Right atrium auricular region (tissue), 2 donors: Measurements from ENCODE around the gene RASGEF1C. TPM values are rescaled to one million over a fixed set of nuclear protein-coding genes. Genes with fewer than 3 reads are reported as not detected.

Experiments
- DNase-seq: peaks from one replicate; pipeline ENCODE4 v3.0.0-alpha.2; 2019; ENCODE audit warnings: low spot score
- H3K27ac ChIP-seq, 2 donors: fragments of 200-600 bp; sonication (generic); 1 replicate in 1 of 2; 2 replicates in 1 of 2; pipeline ENCODE4 v1.5.1; 2016 to 2019
- H3K27me3 ChIP-seq, 2 donors: fragments of 200-600 bp; sonication (generic); one replicate each; pipeline versions ENCODE4 v1.5.1 to v1.6.0; 2017 to 2019
- H3K36me3 ChIP-seq: fragments of 200-600 bp; sonication (generic); one replicate; pipeline ENCODE4 v1.5.1; 2016
- H3K4me1 ChIP-seq, 2 donors: fragments of 200-600 bp; sonication (generic); one replicate each; pipeline versions ENCODE4 v1.5.1 to v1.6.0; 2017 to 2019
- H3K4me3 ChIP-seq, 2 donors: fragments of 200-600 bp; sonication (generic); 1 replicate in 1 of 2; 2 replicates in 1 of 2; pipeline ENCODE4 v1.5.1; 2017 to 2019; ENCODE audit warnings: mild to moderate bottlenecking in 1 of 2, moderate library complexity in 1 of 2
- H3K9me3 ChIP-seq, 2 donors: fragments of 200-600 bp; sonication (generic); one replicate each; pipeline ENCODE4 v1.5.1; 2019
- CTCF ChIP-seq, 2 donors: fragments of 200-600 bp; sonication (generic); IDR thresholded peaks; one replicate each; pipeline ENCODE4 v1.5.1; 2019; ENCODE audit warnings: antibody characterized with exemption in 2 of 2
- total RNA-seq, 2 donors: library from RNA; depleted of rRNA; stranded (reverse); fragments of >200 nt; gene quantifications; one replicate each; pipeline ENCODE4 v1.1.0, GENCODE V29; 2016

RASGEF1C gene
- total RNA-seq, 2 donors from 2014 or later = 0.55 to 0.67 TPM

GRCh38 chr5:180205916-180206315, 3.1 kb downstream of the RASGEF1C start:
- Histone ChIP-seq H3K9me3 (no peaks in the 10 kb centered on the region), H3K36me3 (no peaks in the 10 kb centered on the region), H3K27me3 (peaks cover 0 to 14% of the 10 kb centered on the region in 2 donors), H3K4me1 (peaks cover 0 to 10% of the 10 kb centered on the region in 2 donors), H3K27ac (no peak overlapping the region), H3K4me3 (no peak overlapping the region)
- no peak for DNase-seq
- no peak for TF ChIP-seq CTCF (IDR thresholded peaks at IDR 0.05)

GRCh38 chr5:180204276-180204819, 4.7 kb downstream of the RASGEF1C start:
- TF ChIP-seq CTCF (IDR thresholded peaks at IDR 0.05) = no peak
- Histone ChIP-seq H3K9me3 (no peaks in the 10 kb centered on the region), H3K4me1 (peaks cover 0 to 10% of the 10 kb centered on the region in 2 donors), H3K27me3 (peaks cover 0 to 14% of the 10 kb centered on the region in 2 donors), H3K36me3 (no peaks in the 10 kb centered on the region), H3K4me3 (no peak overlapping the region), H3K27ac (no peak overlapping the region)
- DNase-seq = no peak

- Histone ChIP-seq H3K4me1 (peaks cover 0 to 5% of the 10 kb centered on the region in 2 donors), H3K4me3 (no peak overlapping the region), H3K27me3 (peaks cover 0 to 9% of the 10 kb centered on the region in 2 donors), H3K36me3 (no peaks in the 10 kb centered on the region), H3K27ac (no peak overlapping the region), H3K9me3 (no peaks in the 10 kb centered on the region)
- no peak for TF ChIP-seq CTCF (IDR thresholded peaks at IDR 0.05)
- no peak for DNase-seq
These were observed 6.0 kb downstream of the RASGEF1C start for GRCh38 chr5:180202939-180203573.

GRCh38 chr5:180201051-180201987, 7.7 kb downstream of the RASGEF1C start:
- Histone ChIP-seq H3K4me3 (no peak overlapping the region), H3K27ac (no peak overlapping the region), H3K27me3 (no peaks in the 10 kb centered on the region), H3K36me3 (no peaks in the 10 kb centered on the region), H3K4me1 (no peaks in the 10 kb centered on the region), H3K9me3 (no peaks in the 10 kb centered on the region)
- TF ChIP-seq CTCF (IDR thresholded peaks at IDR 0.05) = peak in 1 of 2 donors; percentile 24
- no peak for DNase-seq

- no peaks in the 10 kb centered on the region for H3K36me3 ChIP-seq
- no peak overlapping the region for H3K27ac ChIP-seq
- peak; percentile 7 for DNase-seq
- H3K4me1 ChIP-seq = no peaks in the 10 kb centered on the region
- no peaks in the 10 kb centered on the region for H3K9me3 ChIP-seq
- no peak overlapping the region for H3K4me3 ChIP-seq
- H3K27me3 ChIP-seq = no peaks in the 10 kb centered on the region
- TF ChIP-seq CTCF (IDR thresholded peaks at IDR 0.05) = no peak
These were observed 9.6 kb downstream of the RASGEF1C start for GRCh38 chr5:180199390-180199789.
